Left cardiac atrium (tissue), 4 donors: Measurements from ENCODE around the gene ARMC10. TPM values are rescaled to one million over a fixed set of nuclear protein-coding genes. Genes with fewer than 3 reads are reported as not detected.
"Not testable (repeated sequence)": the region's sequence is repeated elsewhere in the genome, so short reads cannot be mapped to it uniquely, and the experiment has no call there.

ENCODE experiments used
- ATAC-seq, 2 donors: fragments of 200-7000 bp; cut with Tn5 transposase; one replicate each; pipeline ENCODE4 v1.9.1; 2020; ENCODE audit warnings: mild to moderate bottlenecking in 2 of 2, moderate library complexity in 2 of 2
- DNase-seq: peaks from one replicate; pipeline ENCODE4 v3.0.0-alpha.2; 2020
- intact Hi-C, 2 donors: fragments of 100-400 bp; cut with DNase I; formaldehyde crosslinking; loops; one replicate each; pipeline versions ENCODE4 v1.14.1 to v1.15.1; 2022 to 2023
- total RNA-seq, 2 donors: library from RNA; stranded (reverse); fragmentation: NEBNext Ultra II Directional; extraction: Animal tissue kit (Norgen Biotek cat#: 25700); gene quantifications; one replicate each; pipeline ENCODE4 v1.2.1, GENCODE V29; 2021
- donor health status: DM: no; HTN: yes; CAD: no.
- donor health status: DM: no; HTN: yes; CAD: no; lungs with severe emphysema.
- donor health status: DM: yes; HTN: yes; CAD: no.
- donor health status: Dilated cardiomyopathy.

Gene ARMC10
- total RNA-seq, 2 donors from 2014 or later, result 21.2 to 22.7 TPM

DNA sequence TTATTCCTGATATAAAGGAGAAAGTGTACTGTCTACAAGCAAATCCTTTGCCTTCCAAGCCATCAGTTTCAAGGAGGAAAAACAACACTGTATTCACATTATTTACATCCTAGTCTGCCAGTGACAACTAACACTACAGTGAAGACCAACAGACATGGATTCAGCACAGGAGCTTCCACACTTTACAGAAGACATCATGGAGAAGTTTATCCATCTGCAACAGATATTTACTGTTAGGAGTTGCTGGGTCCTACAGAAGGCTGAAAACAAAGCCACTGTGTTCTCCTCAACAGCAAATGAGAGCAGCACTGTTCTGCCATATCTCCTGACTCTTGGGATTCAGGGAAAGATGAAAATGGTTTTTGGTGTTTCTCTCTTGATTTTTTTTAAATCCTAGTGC lies 42.1 kb downstream of the ARMC10 start:
- DNase-seq (no peak), ATAC-seq (no peak)
- intact Hi-C loops, result no loop called here

DNA sequence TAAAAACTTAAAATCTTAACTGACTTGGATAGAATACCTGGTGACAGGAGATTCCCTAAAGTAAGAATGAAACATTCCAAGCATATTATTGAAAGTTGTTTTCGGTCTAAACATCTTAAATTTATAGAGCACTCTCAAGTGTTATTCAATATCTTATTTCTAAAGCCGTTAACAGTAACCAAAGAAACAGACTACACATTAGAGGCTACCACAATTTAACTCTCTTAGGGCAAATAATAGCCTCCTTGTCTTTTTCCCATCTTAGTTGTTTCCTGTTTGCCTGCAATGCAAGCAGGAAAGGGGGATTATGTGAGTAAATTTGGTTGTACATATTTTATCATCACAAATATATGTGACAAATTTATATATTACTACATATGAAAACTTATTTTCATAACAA lies 42.5 kb downstream of the ARMC10 start:
- ATAC-seq (no peak), DNase-seq (no peak)
- intact Hi-C loops, result no loop called here

DNA sequence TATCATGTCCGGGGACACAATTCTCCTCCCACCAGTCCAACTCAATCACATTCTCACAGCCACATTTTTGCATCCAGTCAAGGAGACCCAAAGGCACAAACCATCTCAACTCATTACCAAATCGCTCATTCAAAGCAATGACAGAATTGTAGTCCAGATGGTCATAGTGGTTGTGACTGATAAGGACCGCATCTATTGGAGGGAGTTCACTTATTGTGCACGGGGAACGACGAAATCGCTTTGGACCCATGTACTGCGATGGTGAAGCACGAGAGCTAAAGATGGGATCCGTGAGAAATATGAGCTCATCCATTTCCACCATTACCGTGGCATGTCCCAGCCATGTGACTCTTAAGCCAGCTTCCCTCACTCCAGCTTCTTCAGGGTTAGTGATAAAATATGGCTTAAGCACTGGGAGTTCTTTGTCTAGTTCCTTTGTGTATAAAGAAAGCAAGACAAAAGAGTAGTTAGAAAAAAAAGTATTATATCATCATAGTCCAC lies 44.9 kb downstream of the ARMC10 start:
- ATAC-seq, result no peak
- intact Hi-C loops, result no loop called here

DNA sequence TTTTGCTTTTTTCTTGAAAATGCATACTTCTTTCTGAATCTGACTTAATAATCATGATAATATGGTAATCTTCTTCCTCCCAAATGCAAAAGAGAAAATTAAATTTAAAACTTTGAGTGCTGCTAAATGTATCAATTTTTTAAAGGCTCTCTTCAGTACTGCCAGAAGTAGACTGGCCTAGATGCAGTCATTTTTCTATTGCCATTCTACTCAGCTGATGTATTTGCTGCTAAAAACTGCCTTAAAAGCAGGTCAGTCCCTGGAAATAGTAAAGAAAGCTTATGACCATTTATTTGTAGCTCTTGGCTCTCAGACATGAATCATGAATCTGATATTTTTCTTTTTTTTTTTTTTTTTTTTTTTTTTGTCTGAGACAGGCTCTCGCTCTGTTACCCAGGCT lies 45.4 kb downstream of the ARMC10 start:
- intact Hi-C loops, result no loop called here
- ATAC-seq, result no peak
- no peak for DNase-seq

More for the DNA sequence above, 44.9 kb downstream of the ARMC10 start:
- DNase-seq, result no peak

DNA sequence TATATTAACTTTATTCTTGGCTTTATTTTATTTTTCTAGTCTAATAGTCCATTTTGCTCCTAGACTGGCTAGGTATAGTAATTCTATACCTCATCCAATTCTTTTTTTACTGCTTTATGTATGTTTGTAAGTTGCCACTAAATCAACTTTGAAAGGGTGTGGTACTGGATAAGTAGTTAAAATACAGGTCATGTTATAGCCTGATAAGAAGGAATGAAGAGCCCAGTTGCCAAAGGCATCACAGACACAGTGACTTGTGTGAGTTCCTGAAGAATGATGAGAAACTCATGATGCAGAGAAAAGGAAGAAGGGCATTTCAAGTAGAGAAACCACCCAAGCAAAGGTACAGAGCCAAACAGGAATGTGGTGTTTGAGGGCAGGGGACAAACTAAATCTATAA lies 46.7 kb downstream of the ARMC10 start:
- no peak for ATAC-seq
- DNase-seq, result no peak
- intact Hi-C loops, result no loop called here

DNA sequence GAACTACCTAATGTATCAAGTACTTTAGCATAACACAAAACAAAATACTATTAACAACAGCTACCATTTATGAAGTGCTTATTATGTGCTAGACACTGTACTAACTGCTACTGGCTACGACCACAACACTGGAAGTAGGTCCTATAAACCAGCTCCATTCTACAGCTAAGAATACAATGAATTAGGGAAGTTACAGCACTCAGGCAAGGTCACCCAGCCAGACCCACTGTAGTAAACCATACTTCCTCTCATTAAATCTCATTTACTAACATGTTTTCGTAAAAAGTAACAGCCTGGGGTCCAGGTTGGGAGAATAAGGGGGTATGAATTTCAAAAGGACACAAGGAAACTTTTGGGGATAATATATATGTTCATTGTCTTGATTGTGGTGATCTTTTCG lies 48.6 kb downstream of the ARMC10 start:
- intact Hi-C loops, result no loop called here
- DNase-seq (no peak), ATAC-seq (no peak)

DNA sequence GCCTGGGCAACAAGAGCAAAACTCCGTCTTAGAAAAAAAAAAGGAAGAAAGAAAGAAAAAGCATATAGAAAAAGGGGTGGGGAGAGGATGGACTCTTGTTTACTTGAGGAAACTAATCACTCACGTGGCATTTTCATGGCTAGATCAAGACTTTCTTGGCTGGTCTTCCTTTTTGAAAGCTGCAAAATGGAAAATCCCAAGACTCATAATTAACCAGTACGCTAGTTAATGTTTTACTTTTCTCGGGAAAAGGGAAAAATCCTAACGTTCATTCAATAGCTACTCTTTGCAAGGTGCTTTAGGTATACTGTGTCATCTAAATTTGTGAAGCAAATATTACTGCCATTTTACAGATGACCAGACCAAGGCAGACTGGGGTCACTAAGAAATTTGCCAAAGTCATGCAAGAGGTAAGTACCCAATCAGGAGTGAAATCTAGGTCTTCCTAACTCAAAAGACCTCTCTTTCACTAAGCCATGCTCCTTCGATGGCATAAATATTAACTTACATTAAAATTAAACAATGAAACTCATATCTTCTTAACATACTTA lies 49.6 kb downstream of the ARMC10 start:
- intact Hi-C loops, result no loop called here
- DNase-seq (no peak), ATAC-seq (no peak)

DNA sequence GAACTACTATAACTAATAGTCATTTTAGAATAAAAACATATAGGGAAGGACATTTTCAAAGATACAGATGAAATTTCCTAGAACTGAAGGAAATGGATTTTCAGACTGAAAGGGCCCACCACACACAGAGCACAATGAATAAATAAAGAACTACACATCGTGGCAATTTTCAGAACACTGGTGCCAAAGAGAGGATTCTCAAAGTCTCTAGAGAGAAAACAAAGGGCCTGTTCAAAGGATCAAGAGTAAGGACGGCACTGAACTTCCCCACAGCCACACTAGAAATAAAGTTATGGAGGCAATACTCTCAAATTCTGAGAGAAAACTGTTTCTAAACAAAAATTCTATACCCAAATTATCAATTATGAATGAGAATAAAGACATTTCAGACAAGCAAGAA lies 52.1 kb downstream of the ARMC10 start:
- ATAC-seq, result no peak
- no peak for DNase-seq
- intact Hi-C loops, result no loop called here

DNA sequence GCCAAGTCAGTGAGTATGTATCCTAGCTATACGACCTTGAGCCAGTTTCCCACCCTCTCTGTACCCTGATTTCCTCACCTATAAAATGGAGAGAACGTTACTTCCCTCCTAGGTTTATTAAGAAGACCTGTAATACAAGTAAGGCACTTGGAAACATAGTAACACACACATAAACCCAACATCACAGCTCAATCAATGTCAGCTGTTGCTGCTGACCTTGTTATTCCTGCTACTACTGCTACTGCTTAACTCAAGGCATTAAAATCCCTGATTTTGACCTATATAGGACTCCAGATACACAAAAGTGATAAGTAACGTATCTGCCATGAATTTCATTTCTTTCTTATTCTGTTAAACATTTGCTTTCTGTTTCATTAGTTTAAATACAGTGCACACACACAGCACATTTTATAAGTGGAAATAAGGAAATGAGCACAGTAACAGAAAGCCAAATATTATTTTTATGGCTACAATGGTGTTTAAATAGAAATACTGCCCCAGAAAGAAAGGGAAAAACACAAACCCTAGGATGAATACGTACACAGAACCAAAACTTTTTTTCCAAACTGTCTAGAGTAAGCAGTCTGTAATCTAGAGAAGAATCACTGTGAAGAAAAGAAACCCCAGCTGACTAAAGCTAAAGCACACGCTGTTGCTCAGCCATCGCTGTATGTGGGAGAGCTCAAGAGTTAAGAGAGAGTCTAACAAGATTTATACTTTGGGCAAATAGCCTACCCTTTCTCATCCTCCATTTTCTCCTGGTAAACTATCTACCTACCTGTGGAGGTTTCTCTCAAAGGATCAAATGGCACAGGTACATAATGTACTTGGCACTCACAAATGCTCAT lies 55.0 kb downstream of the ARMC10 start:
- ATAC-seq (no peak), DNase-seq (no peak)
- intact Hi-C loops, result no loop called here

DNA sequence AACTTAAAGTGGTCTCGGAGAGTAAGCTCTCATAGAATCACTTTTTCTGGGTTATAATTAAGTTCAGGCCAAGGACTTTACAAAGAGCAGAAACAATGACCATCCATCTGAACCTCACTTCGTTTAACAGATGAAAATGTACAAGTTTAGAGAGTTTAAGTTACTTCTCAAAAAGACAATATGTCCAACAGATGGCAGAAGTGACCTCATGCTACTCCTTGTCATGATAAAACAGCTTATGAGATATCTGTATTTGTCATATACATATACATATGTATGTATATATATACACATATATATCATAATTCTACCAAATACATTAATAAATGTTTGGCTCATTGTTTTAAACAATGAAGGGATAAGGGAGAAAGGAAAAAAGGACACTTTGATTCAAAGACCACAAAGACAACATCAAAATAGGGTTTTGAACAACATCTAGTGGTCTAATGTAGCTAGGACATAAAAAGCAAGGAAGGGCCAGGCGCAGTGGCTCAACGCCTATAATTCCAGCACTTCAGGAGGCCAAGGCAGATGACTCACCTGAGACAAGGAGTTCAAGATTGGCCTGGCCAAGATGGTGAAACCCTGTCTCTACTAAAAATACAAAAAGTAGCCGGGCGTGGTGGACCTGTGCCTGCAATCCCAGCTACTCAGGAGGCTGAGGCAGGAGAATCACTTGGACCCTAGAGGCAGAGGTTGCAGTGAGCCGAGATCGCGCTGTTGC lies 56.1 kb downstream of the ARMC10 start:
- DNase-seq (no peak), ATAC-seq (no peak)
- intact Hi-C loops, result no loop called here

DNA sequence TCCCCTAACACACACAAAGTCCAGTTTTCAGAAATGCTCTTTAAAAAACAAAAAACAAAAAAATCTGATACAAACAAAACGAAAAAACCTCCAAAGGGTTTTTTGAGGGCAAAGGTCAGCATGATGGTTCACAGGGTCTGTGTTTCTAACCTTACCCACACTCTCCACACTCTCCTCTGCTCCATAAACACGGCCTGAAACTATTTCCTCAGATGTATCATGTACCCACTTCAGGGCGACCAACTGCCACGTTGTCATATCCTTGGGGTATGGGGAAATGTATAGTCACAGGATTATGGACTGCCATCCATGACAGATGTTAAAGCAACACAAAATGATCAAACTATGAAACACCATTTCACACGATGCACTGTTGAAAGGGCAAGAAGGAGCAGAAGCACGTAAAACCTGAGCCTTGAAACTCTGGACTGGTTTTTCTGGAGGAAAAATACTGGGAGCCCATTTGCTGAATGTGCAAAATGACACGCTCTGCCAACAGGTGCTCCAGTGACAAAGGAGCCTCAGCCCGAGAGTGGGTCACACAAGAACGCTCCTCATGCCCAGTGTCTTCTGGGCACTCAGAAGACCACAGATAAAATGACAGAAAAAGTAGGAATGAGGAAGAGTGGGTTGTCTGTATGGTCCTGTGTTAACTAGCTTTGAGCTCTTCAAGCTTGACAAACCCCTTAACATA lies 58.2 kb downstream of the ARMC10 start:
- DNase-seq, result no peak
- ATAC-seq, result no peak
- intact Hi-C loops, result no loop called here

DNA sequence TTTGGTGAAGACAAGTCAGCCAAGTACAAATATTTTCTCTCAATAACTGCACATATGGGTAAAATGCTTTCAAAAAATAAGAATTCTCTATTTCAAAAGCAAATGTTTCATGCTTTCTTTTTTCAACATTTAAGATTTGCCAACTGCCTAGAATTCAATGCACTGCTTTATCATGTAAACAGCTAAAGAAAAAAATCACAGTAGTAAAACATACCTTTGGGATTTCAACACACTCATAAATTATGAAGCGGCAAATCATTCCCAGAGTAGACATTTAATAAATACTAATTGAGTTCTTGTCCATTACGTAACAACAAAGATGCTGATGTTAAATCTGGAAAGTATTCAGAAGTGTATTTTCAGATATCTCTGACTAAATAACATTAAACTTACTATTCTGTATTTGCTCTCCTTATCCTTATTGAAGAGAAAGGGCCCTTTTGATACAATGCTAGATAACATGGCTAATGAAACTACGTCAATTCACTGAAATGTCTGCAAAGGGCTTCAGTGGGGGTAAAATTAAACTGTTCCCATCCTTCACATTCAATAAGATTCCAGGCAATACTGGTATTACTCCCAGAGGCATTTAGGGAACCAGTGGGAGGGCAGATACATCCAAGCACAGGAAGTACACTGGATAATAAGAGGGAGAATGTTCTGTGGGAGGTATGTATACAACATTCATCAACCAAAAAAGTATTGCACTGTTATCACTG lies 60.1 kb downstream of the ARMC10 start:
- intact Hi-C loops, result no loop called here
- peak in 1 of 2 donors; percentile 62 for ATAC-seq
- DNase-seq, result no peak

DNA sequence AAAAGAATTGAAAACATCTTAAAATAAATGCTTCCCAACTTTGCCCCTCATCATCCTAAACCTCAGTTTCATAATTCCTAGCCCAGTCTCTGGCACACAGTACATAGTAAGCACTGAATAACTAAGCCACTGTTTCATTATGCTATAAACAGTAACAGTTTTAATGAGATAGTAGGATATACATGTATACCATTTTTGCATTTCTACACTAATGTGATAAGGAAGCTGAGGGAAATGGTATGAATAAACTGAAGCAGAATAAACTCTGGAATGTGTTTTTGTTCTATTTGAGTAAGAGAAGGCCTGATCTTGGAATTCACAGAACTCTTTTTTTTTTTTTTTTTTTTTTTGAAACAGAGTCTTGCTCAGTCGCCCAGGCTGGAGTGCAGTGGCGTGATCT lies 65.1 kb downstream of the ARMC10 start:
- no peak for ATAC-seq
- DNase-seq, result no peak
- intact Hi-C loops, result no loop called here

DNA sequence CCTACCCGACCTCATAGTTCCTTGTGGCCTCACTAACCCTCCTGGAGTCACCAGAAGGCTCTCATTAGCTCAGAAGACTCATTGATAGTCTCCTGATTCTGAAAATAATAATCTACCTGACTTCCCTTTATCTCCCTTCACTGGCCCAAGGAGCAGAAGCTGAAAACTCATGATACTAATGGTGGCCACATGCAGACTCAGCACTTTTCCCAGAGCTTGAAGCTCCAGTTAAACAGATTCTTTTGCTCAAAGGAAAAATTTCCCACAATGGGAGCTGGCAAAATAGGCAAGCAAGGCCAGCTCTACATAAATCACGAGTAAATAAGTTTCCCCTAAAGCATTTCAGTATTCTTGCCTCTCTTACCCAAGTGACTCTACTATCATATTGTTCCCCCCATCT lies 65.7 kb downstream of the ARMC10 start:
- DNase-seq, result no peak
- intact Hi-C loops, result no loop called here
- ATAC-seq, result no peak

DNA sequence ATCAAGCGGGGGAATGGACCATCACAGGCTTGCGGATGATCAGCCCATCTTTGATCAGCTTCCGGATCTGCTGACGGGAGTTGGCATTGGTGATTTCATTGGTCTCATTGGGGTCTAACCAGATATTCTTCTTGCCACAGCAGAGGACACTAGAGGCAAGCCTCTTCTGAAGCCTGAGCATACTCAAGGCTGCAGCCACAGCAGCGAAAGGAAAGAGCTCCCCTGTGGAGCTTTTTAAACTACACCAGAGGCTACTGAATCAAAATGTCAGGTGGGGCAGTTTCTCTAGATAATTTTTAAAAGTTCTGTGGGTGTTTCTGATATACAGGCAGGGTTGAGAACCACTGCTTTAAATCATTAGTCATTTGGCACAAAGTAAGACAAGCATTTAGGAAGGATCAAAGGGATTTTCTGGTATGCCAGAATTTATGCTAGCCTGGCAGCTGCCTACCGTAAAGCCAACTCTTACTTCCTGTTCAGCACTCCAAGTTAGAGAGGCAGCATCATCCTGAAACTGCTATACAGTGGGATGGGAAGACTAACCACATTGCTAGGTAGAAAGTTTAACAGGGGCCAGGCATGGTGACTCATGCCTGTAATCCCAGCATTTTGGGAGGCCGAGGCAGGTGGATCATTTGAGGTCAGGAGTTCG lies 66.9 kb downstream of the ARMC10 start:
- DNase-seq, result no peak
- ATAC-seq, result no peak
- intact Hi-C loops, result no loop called here

DNA sequence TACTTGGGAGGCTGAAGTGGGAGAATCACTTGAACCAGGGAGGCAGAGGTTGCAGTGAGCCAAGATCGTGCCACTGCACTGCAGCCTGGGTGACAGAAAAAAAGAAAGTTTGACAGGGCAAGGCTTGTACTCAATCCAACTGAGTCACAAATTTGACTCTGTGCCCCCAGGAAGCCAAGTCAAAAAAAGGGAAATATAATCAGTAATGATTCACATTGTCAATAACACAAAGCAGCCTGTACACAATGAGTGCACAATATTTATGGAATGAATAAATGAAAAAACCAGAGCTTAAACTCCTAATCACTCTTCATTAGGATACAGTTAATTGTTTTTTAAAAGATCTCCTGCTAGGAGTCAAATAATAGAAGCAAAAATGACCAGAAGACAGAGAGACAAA lies 67.6 kb downstream of the ARMC10 start:
- ATAC-seq (no peak), DNase-seq (no peak)
- intact Hi-C loops, result no loop called here

DNA sequence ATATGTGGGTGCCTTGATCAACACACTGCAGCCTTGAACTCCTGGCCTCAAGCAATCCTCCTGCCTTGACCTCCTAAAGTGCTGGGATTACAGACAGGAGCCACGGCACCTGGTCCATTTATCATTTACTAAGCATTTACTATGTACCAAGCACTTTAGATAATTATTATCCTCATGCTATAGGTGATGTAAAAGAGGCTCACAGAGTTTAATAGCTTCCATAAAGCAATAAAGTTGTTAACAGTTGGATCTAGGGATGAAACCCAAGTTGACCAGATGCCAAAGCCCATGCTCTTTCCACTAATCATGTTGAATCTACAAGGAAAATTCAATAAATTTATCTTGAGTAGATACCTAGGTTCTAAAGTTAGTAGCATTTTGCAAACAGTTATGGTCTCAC lies 68.9 kb downstream of the ARMC10 start:
- intact Hi-C loops, result no loop called here
- no peak for DNase-seq
- no peak for ATAC-seq

DNA sequence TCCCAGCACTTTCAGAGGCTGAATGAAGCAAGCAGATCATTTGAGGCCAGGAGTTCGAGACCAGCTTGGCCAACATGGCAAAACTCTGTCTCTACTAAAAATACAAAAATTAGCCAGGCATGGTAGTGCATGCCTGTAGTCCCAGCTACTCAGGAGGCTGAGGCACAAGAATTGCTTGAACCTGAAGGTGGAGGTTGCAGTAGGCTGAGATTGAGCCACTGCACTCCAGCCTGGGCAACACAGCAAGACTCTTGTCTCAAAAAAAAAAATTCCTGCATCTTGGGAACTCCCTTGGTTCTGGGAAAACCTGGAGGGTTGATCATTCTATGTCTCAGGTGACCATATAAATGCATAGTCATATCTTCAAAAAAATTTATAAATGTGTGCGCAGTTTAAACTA lies 69.8 kb downstream of the ARMC10 start:
- DNase-seq, ATAC-seq, intact Hi-C loops: not testable (repeated sequence)
